ENCODE measurements around the gene SPATA20. TPM values are rescaled to one million over a fixed set of nuclear protein-coding genes. Genes with fewer than 3 reads are reported as not detected.

SPATA20 gene
- total and polyA plus RNA-seq, 2 of the 4 experiments (the other 2 are of a cell fraction): 17.0 to 35.0 TPM

GRCh38 chr17:50527155-50527762 lies 19.7 kb upstream of the SPATA20 start:
- dilution Hi-C loops (cut with HindIII; ENCODE audit: low sequenced_read_pairs, unreplicated experiment): no loop called here
- ChIA-PET CTCF (interaction anchor here (0.7 kb wide), 1 partner anchor 55 kb away, joined by 3 read pairs; no protein-coding TSS in a partner anchor), POLR2A (ENCODE audit: unreplicated experiment) (no interaction called here)
- no peak for DNase-seq
- H3K4ac ChIP-seq (ENCODE audit: low read depth, low read length): no peak overlapping the region
- no TSS peak for BruUV-seq (replicated peaks)
- in situ Hi-C loops (cut with MboI; ENCODE audit: low sequenced_read_pairs): no loop called here
- no peak overlapping the region for H4K5ac ChIP-seq (ENCODE audit: low read depth, low read length)
- no peak overlapping the region for H3K14ac ChIP-seq (replicated peaks; ENCODE audit: low read depth, low read length)
- no peak overlapping the region for H3K56ac ChIP-seq (ENCODE audit: extremely low read depth, insufficient read depth, low read length)
- no peak overlapping the region for H3K27ac ChIP-seq (ENCODE audit: insufficient read depth, low read length)
- no peak overlapping the region for H3K18ac ChIP-seq (ENCODE audit: low read depth, low read length)
- H3K23ac ChIP-seq (ENCODE audit: low read depth, low read length): no peak overlapping the region
- H4K20me1 ChIP-seq (ENCODE audit: insufficient read depth, low read length): no peaks in the 10 kb centered on the region
- no peak for TF ChIP-seq CTCF (conservative IDR thresholded peaks at IDR 0.05; ENCODE audit: low read depth, low read length)
- no peak for TF ChIP-seq USF2 (IDR thresholded peaks at IDR 0.05; ENCODE audit: low read depth, low read length)
- no peak for TF ChIP-seq CEBPB (IDR thresholded peaks at IDR 0.05; ENCODE audit: low read depth, low read length)
- TF ChIP-seq POLR2A (IDR thresholded peaks at IDR 0.05; ENCODE audit: low read depth, low read length): no peak
- no peak for TF ChIP-seq RCOR1 (IDR thresholded peaks at IDR 0.05; ENCODE audit: insufficient replicate concordance, low read length)
- TF ChIP-seq RAD21 (IDR thresholded peaks at IDR 0.05; ENCODE audit: low read length): no peak
- TF ChIP-seq FOS (IDR thresholded peaks at IDR 0.05; ENCODE audit: low read depth, low read length): no peak
- TF ChIP-seq NFE2L2 (IDR thresholded peaks at IDR 0.05; ENCODE audit: low read depth, low read length): no peak
- no peak for TF ChIP-seq CHD1 (IDR thresholded peaks at IDR 0.05; ENCODE audit: low read depth, low read length)
- TF ChIP-seq MAFK (IDR thresholded peaks at IDR 0.05; ENCODE audit: low read depth, low read length): no peak
- no peak for TF ChIP-seq MAZ (IDR thresholded peaks at IDR 0.05; ENCODE audit: borderline replicate concordance, low read depth, low read length)
- TF ChIP-seq MXI1 (IDR thresholded peaks at IDR 0.05; ENCODE audit: borderline replicate concordance, low read depth, low read length): no peak
- no peak for TF ChIP-seq SMC3 (IDR thresholded peaks at IDR 0.05; ENCODE audit: low read depth, low read length)
- TF ChIP-seq RFX5 (IDR thresholded peaks at IDR 0.05; ENCODE audit: low read depth, low read length): no peak
- TF ChIP-seq BHLHE40 (IDR thresholded peaks at IDR 0.05; ENCODE audit: low read depth, low read length): no peak
- TF ChIP-seq ELK1 (IDR thresholded peaks at IDR 0.05; ENCODE audit: borderline replicate concordance, low read depth, low read length): no peak
- no peaks in the 10 kb centered on the region for H3K36me3 ChIP-seq (ENCODE audit: control insufficient read depth, insufficient read depth, low read length)
- no peak overlapping the region for H3K4me2 ChIP-seq (ENCODE audit: low read depth, low read length)
- no peak overlapping the region for H2AK5ac ChIP-seq (ENCODE audit: low read depth, low read length)
- H2BK20ac ChIP-seq (ENCODE audit: low read depth, low read length): no peak overlapping the region
- no peak overlapping the region for H2BK120ac ChIP-seq (ENCODE audit: low read depth, low read length)
- H2BK15ac ChIP-seq (ENCODE audit: low read depth, low read length): no peak overlapping the region
- no peaks in the 10 kb centered on the region for H3K9me1 ChIP-seq (ENCODE audit: insufficient read depth, low read length)
- no peaks in the 10 kb centered on the region for H3K4me1 ChIP-seq (ENCODE audit: control insufficient read depth, insufficient read depth, low read length)
- no peak overlapping the region for H4K8ac ChIP-seq (ENCODE audit: low read depth in 2 of 2, low read length in 2 of 2)
- H2AFZ ChIP-seq (replicated peaks; ENCODE audit: low read length, poor library complexity): no peak overlapping the region
- no peak overlapping the region for H3K9ac ChIP-seq (ENCODE audit: low read depth, low read length)
- no peak overlapping the region for H2AK9ac ChIP-seq (replicated peaks; ENCODE audit: low read depth, low read length, poor library complexity)
- WGBS, 2 experiments (ENCODE audit: extremely low coverage in 2 of 2, insufficient read length in 1 of 2): 40% methylated on average over 1 of the region's 5 CpGs; no CpG with 5 or more reads in 1 of the 2 experiments
- no peak for ATAC-seq (ENCODE audit: low read depth)
- H2BK5ac ChIP-seq (ENCODE audit: low read depth, low read length, poor library complexity, severe bottlenecking): no peak overlapping the region
- H3K27me3 ChIP-seq (ENCODE audit: control insufficient read depth, insufficient read depth, low read length): peaks cover 60% of the 10 kb centered on the region
- intact Hi-C loops (cut with micrococcal nuclease): no loop called here
- H3K9me3 ChIP-seq (ENCODE audit: control insufficient read depth, insufficient read depth, low read length): no peaks in the 10 kb centered on the region
- H4K91ac ChIP-seq (ENCODE audit: insufficient read depth, low read depth, low read length): no peak overlapping the region
- no peaks in the 10 kb centered on the region for H3K79me1 ChIP-seq (ENCODE audit: low read depth in 1 of 2, low read length in 2 of 2)
- H3K4me3 ChIP-seq (ENCODE audit: insufficient read depth, low read depth, low read length): no peak overlapping the region
